HG03097 (cell line): ENCODE results near the gene SNORC.

Experiments
- ATAC-seq: cut with Tn5 transposase; IDR thresholded peaks from one replicate; pipeline ENCODE4 v1.9.1; 2021; ENCODE audit not compliant: unreplicated experiment, low FRiP score

SNORC gene

DNA sequence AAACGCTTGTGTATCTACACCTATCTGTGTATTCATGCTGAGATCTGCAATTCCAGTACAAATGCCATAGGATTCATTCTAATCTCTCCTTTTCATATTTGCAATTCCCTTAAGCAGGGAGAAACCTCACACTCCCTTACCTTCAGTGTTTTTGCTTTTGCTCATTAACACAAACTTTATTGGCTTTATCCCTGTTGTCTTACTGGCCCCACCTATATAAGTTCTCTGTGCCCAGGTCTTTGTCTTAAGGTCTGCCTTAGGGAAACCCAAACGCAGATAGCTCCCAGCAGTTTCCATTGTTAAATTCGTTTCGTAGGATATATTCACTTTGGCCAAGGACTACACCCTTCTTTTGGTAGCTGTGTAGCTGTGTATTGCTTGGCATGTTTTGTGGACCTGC lies 4.0 kb upstream of the SNORC start:
- no peak for ATAC-seq

DNA sequence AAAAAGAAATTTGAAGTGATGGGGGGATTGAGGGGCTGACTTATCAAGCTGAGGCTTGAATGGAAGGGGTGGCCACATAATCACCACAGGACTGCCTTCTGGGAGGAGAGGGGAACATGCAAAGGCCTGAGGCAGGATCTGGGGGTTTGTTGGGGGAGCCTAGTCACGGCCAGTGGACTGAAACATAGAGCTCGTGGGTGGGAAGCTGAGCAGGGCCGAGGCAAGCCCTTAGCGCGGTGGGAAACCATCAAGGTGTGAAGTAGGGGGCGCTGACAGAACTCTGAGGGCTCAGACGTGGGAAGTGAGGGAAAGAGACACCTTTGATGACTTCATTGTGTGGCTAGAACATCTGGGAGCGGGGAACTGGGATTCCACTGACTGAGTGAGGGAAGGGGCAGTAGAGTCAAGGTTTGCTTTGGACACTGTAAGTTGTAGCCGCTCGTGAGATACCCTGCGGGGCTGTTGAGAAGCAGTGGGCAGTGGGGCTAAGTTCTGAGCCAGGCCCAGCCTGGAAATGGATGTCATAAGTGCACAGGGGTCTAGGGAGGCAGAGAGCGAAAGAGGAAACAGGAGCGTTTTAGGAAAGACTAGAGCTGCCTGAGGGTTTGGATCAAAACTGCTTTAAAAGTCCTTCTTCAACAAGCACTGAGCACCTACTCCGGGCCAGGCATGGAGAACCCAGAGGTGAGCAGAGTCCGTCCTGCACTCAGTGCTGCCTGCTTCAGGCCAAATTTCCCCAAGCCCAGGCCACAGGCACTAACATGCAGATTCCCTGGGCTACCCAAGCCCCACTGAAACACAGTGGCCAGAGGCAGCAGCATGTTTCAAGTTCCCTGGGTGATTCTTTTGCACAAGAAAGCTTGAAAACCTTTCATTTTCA lies 686 bp upstream of the SNORC start:
- no peak for ATAC-seq

DNA sequence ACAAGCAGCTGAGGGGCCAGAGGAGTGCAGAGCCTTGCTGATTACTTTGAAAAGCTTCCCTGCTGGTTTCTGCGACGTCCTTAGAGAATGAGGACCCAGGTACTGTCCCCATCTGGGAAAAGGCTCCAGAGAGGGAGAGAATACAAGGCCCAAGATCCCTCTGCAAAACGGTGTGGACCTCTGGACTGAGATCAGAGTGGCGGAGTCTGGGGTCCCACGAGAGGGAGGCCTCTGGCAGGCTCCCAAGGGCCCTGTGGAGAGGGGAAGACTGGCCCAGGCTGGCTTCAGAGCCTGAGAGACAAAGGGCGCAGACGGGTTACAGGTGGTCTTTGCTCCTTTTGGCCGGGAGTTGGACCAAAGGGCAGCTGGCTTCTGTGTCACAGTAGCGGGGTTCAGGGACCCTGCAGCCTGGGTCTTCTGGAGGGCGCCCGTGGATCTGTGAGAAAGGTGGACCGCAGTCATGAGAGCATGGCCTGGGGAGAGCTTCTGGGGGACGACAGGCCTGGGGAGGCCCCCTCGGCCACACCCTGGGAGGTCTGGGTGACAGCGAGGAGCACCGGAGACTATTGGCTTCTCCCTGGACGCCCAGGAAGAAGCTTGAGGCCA lies 805 bp downstream of the SNORC start:
- ATAC-seq, result no peak

DNA sequence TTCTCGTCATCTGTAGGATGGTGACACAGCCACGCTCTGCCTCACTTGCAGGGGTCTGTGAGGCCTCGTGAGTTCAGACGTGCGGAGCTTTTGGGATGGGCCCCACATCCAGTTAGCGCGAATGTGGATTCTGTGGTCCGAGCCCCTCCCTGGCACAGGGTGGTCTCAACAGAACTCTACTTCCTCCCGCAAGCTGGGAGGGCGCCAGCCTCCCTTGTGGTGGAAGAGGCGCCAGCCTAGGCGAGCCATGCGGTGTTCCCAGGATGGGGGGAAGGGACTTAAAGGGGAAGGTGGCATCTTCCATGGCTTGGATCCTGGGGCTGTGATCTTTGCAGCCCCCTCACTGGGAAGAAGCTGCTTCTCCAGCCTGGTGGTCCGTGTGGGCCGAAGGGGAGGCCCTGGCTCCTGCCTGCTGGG lies 1.4 kb downstream of the SNORC start:
- ATAC-seq, result no peak

DNA sequence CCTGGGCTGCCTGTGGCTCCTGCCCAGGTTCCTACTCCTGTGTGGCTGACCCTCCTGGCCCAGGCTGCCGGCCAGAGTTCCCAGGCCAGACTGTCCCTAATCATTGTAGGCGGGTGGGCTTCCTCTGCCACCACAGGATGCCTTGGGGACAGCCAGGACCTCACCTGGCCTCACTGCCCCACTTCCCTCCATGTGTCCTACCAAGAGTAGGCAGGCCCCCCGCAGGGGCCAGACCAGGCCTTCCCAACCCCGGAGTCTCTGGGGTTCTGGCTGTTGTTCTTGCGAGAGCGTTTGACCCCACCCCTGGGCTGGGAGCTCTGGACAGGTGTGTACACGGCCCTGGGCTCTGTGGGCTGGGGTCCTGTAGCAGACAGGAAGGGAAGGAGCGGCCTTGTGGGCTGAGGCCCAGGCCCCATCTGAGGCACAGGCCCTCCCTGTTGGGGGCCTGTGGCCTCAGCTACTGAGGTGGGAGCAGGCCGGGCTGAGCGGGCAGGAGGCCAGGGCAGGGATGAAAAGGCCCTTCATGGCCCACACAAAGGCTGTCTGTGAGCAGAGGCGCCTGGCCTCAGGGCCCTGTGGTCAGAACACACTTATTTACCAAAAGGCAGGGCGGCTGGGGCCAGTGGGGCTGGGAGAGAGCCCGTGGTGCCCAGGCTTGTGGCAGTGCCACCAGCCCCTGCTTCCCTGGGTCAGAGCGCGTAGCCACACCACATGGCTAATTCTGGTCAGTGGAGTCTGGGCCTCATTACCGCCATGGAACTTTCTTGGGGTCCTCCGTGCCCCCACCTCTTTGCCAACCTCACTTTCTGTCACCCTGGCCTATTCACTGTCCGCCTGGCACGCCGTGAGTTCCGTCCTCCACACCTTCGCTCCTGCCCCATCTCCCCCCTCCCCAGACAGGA lies 2.0 kb downstream of the SNORC start:
- no peak for ATAC-seq

DNA sequence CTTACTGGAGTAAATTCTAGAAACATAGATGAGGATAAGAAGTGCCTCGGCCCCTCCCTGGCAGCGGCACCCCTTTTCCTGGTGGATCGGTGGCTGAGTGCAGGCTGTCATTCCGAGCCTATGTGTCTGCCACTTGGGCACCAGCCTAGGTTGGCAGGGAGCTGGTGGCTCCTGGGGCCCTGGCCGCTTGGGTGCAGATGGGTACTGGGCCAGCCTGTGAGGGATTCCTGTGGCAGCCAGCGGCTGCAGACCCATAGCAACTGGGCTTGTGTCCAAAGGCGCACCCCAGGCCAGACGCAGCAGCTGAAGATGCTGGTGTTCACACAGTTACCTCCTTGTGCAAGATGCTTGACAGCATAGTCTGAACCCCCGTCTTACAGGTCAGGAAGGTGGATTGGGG lies 2.8 kb downstream of the SNORC start:
- no peak for ATAC-seq

DNA sequence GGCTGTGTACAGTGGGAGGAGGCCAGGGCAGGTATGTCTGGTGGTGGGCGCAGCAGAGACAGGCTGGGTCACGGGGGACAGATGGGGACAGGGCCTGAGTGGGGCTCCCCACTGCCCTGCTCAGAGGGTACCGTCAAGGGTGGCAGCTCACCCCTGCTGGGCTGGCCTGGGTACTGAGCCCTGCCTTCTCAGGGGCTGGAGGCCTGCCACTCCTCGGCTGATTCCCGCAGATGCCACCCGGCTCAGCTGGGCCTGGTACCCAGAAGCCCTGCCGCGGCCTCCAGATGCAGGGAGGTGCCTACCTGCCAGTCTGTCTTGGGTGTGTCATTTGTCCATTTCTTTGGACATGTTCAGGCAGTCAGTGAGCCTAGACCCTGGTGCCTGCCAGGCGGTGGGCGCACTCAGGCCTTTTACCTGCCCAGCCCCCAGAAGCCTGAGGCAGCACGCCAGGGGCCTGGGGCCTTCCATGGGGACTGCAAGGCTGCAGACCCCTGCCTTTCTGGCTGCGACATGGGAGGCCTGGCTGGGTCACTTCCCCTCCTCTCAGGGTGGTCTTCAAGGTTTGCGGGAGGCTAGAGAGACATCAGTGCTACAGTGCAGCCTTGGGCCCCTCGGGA lies 3.3 kb downstream of the SNORC start:
- ATAC-seq, result no peak

DNA sequence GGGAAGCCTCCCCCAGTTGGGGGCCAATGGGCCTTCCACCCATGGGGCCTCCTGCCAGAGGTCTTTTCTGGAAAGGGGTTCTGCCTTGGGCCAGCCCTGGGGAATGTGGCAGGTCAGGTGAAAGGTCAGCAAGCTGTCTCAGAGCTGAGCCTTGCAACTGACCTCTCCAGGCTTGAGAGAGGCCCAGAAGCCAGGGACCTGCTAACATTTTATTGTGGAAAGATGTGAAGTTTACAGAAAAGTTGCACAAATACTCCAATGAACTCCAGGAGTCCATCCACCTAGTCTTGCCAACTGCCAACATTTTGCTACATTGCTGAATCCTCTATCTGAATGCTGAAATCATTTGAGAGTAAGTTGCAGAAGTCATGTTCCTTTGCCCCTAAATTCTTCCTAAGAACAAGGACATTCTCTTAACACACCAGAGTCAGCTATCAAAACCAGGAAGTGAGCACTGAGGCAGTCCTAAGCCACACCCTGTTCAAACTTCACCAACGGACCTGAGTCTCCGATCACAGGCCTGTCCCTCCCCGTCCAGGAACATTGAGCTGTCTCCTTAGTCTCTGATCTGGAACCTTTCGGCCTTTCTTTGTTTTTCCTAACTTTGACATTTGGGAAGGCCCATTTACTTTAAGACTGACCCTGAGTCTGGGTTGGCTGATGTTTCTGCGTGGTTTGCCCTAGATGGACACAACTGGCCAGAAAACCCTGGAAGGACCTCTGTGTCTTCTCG lies 4.0 kb downstream of the SNORC start:
- ATAC-seq, result no peak

DNA sequence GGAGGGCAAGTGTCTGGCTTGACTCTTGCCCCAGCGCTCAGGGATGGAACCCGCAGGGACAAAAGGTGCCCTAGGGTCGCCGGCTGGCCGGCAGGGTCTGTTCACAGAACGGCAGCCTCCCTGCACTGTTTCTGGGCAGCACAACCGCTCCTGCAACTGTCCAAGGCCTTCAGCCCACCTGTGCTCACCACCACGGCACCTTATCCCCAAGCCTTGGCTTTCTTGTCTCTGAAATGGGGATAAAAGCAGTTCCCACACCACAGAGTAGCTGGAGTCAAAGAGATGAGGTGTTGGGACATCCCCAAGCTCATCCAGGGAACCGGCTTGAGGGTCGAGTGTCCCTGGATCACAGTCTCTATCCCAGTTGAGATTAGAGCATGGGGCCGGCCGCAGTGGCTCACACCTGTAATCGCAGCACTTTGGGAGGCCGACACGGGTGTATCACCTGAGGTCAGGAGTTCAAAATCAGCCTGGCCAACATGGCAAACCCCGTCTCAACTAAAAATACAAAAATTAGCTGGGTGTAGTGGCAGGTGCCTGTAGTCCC lies 4.7 kb downstream of the SNORC start:
- ATAC-seq, result no peak

DNA sequence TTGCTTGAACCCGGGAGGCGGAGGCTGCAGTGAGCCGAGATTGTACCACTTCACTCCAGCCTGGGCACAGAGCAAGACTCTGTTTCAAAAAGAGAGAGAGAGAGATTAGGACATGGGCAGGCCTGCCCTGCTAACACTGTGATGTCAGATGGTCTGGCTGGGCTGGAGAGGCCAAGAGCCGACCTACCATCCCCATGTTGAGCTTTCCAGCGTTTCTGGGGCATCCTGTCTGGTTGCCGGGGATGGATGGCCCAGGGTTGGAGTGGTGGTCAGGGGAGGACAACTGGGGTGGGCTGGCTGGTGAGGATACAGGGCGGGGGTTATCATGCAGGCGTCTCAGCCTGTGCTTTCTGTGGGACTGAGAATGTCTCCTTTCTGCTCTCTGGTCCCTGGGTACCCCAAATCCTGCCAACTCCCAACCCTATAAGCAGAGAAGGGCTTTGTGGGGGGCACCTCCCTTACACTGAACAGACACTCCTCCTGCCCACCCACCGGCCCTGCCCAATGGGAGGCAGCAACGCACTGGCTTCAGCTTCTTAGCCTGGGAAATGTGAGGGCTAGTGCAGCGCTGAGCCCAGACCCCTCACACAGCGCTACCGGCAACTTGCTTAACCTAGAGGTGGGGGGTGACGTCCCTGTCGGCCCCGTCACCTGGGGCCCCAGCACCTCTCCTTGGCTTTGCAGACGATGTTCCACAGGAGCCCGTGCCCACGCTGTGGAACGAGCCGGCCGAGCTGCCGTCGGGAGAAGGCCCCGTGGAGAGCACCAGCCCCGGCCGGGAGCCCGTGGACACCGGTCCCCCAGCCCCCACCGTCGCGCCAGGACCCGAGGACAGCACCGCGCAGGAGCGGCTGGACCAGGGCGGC lies 5.4 kb downstream of the SNORC start:
- ATAC-seq, result no peak

DNA sequence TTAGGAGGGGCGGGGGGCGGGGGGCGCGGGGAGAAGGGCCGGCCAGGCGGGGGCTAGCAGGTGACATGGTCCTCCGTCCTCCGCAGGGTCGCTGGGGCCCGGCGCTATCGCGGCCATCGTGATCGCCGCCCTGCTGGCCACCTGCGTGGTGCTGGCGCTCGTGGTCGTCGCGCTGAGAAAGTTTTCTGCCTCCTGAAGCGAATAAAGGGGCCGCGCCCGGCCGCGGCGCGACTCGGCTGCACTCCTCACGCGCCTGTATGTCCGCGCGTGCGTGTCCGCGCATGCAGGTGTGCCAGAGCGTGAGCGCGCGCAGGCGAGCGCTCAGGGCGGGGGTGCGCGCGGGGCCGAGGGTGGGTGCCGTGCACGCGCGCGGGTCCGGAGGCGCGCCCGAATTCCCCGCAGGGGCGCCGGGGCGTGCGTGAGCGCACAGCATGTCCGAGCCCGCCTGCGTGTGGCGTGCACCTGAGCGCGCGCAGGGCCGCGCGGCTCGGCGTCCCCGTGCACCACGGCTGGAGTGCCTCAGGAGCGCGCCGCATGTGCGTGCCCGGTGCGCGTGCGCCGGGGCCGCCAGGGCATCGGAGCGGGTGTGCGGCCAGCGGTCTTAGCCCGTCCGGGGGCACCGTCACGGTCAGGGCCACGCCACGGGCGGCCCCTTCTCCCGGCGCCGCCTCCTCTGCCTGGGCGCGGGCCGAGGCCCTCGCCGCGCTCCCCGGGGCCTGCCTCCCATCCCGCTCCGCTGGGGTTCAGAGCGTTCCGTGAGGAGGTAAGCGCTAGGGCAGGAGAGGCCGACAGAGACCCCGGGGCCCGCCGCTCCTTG lies 6.3 kb downstream of the SNORC start:
- ATAC-seq, result no peak

DNA sequence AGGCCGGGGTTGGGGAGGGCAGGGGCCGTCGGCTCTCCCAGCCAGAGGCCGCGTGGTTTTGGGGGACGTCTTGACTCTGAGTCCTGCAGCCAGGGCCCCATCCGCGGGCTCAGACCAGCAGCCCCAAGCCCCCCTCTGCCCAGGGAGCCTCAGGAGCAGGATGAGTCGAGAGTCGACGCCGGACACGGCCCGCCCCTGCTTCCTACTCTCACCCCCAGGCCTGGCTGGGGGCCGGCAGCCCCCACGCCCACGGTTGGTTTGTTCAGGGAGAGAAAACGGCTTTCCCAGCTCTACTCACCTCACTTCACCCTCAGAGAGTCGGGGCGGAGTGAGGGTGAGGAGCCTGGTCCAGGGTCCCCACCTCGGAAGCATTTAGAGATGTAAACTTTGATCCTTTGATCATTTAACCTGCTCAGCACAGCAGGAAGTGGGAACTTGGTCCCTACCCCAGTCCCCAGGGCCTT lies 6.9 kb downstream of the SNORC start:
- no peak for ATAC-seq

DNA sequence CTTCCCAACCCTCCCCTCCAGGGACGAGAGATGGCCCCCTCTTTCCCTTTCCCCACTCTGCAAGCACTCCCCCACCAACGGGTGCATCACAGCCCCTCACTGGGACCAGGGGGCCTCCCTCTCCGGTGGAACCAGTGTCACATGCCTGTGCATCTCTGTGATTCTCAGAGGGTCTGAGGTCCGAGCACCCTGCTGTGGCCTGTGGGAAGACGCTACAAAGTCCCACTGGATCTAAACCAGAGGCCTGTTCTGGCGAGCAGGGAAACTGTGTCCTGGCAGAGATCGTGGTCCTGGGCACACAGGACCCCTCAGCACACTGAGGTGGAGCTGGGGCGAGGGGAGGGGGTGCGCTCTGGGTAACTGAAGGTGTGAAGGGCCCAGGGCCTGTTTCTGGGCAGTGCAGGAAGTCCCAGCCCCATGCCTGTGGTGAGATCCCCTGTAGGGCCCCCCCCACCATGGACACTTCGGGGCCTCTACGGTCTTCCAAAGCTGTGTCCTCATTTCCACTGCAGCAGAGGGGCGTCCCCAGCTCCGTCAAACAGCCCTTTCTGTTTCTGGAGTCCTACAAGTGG lies 8.0 kb downstream of the SNORC start:
- no peak for ATAC-seq

DNA sequence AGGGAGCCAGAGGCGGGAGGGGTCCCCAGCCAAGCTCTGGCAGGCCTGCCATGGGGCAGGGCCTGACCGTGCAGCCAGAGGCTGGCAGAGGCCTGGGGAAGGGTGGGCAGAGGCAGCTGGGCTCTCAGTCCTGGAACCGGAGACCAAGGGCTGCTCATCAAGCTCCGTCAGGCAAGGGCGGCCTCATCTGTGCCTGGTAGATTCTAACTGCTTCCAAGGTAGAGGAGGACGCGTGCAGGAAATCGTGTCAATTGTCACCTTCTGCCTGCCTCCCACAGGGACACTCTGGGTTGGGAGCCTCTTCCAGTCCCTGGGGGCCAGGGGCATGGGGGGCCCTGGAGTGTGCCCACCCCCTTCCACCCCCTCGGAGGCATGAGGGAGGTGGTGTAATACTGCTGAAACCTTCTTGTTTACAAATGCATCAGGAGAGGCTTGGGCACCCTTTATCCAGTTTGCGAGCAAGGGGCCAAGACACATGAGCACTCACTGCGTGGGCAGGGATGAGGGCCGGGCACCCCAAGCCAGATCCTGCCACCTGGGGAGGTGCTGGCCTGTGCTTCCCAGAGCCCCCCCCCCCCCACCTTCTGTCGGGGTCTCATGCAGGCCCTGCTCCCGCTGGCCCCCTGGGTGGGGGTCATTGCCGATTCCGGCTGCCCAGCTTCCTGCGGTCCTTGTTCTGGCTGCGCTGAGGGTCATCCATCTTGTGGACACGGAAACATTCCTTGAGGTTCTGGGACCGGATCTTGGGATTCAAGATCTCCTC lies 9.0 kb downstream of the SNORC start:
- ATAC-seq, result no peak

DNA sequence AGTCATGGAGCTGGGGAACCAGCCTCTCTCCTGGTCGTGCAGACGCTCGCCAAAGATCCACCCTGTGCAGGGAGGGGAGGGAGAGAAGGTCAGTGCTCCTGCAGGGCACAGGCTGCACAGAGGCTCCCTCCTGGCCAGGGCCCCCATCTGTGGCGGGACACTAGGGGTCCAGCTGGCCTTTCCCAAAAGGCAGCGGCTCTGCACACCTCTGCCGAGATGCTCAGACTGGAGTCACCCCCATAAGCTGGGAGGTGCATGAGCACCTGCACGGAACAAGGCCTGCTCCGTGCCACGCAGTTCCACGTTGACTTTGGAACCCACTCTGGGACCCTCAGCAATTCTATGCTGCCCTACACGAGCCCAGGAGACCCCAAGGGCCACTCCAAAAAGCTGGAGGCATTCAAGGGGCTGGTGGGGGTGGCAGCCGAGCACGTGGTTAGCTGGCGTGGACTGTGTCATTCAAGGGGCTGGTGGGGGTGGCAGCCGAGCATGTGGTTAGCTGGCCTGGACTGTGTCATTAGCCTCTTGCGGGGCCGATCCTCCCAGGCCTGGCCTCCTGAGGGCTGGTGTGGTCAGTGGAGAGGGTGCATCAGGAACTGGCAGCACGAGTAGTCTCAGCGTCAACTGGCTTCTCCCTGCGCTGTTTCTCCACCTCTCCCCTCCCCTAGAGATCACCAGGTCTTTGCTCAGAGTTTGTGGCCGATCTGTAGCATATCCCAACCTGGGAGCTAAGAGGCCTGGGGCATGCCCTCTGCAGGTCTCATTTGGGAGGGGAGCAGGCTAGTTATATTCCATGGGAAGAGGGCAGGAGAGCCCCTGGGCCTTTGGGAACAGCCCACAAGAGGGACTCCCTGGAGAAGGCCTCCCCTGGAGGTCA lies 9.8 kb downstream of the SNORC start:
- ATAC-seq, result no peak

DNA sequence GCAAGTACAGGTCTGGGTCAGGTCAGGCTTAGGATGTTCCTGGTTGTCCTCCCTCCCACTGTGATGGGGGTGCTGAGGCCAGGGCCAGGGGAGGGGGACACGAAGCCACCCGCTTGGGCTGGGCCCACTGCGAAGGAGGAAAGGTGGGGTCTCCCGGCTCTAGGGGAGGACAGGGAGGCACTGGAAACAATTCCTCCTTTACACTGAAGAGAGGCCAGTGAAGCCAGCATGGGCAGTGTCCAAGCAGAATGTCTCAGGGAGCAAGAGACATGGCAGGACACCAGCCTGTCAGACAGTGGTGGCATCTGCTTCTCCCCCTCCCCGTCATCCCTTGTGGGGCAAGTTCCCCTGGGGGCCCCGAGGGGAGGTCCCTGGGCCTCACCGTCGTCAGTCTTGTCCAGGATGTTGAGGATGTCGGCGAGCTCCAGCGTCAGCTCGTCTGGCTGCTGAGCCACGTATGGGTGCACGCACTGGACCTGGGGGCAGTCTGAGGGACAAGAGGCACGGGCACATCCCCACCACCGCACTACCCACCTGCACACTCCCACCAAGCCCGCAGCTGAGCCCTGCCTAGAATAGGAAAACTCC lies 10.8 kb downstream of the SNORC start:
- no peak for ATAC-seq
